PC-9 (cell line): ENCODE data around the gene MBNL1.

ENCODE experiments used
- CTCF ChIP-seq: fragments of 200-600 bp; sonication (generic); conservative IDR thresholded peaks from 2 replicates; pipeline ENCODE4 v1.6.1; 2017; ENCODE audit warnings: mixed run types, antibody characterized with exemption, mild to moderate bottlenecking, moderate library complexity
- EZH2 ChIP-seq: fragments of 200-600 bp; sonication (generic); IDR thresholded peaks from 2 replicates; pipeline ENCODE4 v1.8.0; 2017; ENCODE audit warnings: antibody characterized with exemption, low read depth

GRCh38 chr3:152454076-152454875 is 185.5 kb downstream of the MBNL1 start:
- TF ChIP-seq CTCF = no peak
- TF ChIP-seq EZH2 = no peak
